ENCODE results near the gene HNF4A.

DNA sequence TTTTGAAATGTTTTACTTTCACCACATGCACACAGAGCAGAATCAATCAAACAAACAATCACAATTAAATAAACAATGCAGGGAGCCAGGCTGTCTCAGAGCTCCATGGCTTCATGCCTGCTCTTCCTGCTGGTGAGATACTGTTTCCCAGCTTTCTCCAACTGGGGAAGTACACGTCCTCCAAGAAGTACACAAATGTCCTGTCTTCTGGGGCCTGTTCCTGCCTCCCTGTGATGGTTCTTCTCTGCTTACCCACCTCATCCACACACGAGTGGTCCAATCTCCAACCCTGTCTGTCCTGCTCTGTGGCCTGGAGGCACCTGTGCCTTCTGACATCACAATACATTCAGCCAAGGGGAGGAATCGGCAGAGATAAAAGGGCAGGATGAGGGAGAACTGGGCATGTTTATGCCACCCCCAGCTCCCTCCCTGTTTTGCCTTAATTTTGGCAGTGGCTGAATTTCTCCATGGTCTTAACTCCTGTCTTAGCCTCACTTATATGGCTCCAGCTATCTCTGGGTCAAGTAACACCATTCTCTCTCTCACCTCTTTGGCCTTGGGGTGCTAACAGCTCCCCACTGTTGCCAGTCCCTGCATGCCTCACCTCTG is 94.9 kb downstream of the HNF4A start:
- TF ChIP-seq EZH2phosphoT487 (IDR thresholded peaks at IDR 0.05; ENCODE audit: low read depth) = no peak
- TF ChIP-seq, protein P1, sequence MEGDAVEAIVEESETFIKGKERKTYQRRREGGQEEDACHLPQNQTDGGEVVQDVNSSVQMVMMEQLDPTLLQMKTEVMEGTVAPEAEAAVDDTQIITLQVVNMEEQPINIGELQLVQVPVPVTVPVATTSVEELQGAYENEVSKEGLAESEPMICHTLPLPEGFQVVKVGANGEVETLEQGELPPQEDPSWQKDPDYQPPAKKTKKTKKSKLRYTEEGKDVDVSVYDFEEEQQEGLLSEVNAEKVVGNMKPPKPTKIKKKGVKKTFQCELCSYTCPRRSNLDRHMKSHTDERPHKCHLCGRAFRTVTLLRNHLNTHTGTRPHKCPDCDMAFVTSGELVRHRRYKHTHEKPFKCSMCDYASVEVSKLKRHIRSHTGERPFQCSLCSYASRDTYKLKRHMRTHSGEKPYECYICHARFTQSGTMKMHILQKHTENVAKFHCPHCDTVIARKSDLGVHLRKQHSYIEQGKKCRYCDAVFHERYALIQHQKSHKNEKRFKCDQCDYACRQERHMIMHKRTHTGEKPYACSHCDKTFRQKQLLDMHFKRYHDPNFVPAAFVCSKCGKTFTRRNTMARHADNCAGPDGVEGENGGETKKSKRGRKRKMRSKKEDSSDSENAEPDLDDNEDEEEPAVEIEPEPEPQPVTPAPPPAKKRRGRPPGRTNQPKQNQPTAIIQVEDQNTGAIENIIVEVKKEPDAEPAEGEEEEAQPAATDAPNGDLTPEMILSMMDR (IDR thresholded peaks at IDR 0.05; ENCODE audit: low read depth, low read length) = no peak
